ENCODE data around the gene ZBTB14. TPM values are rescaled to one million over a fixed set of nuclear protein-coding genes. Genes with fewer than 3 reads are reported as not detected.

ZBTB14 gene
- total RNA-seq, 1 experiment from 2014 or later, result 8.2 TPM

- H3K4me2 ChIP-seq (ENCODE audit: low read length), result no peak overlapping the region
- ATAC-seq (no peak), DNase-seq (ENCODE audit: low read depth, low spot score) (no peak)
- H3K36me3 ChIP-seq (ENCODE audit: control insufficient read depth in 1 of 2, insufficient read depth in 2 of 2, low read length in 2 of 2), result no peaks in the 10 kb centered on the region
- 0 out of 4 replicates have a peak, but pooled peaks cover 0 to 5% of the 10 kb centered on the region in 2 experiments for H3K9me3 ChIP-seq (ENCODE audit: control insufficient read depth in 1 of 2, insufficient read depth in 1 of 2, low read depth in 1 of 2, low read length in 2 of 2)
- H3K4me3 ChIP-seq (replicated peaks in 1 of 2; ENCODE audit: low read depth in 1 of 2, low read length in 2 of 2), result no peak overlapping the region
- no peaks in the 10 kb centered on the region for H3K4me1 ChIP-seq (ENCODE audit: control insufficient read depth in 1 of 2, insufficient read depth in 2 of 2, low read length in 2 of 2)
- no peaks in the 10 kb centered on the region for H3K27me3 ChIP-seq (ENCODE audit: insufficient read depth, low read length)
- POLR2A ChIA-PET, result no interaction called here
- H4K20me1 ChIP-seq (ENCODE audit: insufficient read depth), result no peaks in the 10 kb centered on the region
- H3K9ac ChIP-seq (ENCODE audit: low read length), result no peak overlapping the region
- CTCF ChIA-PET, result no interaction called here
- no peak for TF ChIP-seq SIN3A (IDR thresholded peaks at IDR 0.05; ENCODE audit: low read depth)
- no peak for TF ChIP-seq EZH2phosphoT487 (IDR thresholded peaks at IDR 0.05; ENCODE audit: borderline replicate concordance)
- no peak for TF ChIP-seq MAX (IDR thresholded peaks at IDR 0.05)
- no peak for TF ChIP-seq REST (IDR thresholded peaks at IDR 0.05; ENCODE audit: low read depth)
- TF ChIP-seq POLR2AphosphoS5 (IDR thresholded peaks at IDR 0.05; ENCODE audit: low read depth, low read length), result no peak
- TF ChIP-seq CEBPB (IDR thresholded peaks at IDR 0.05; ENCODE audit: low read depth), result no peak
- no peak for TF ChIP-seq RAD21 (IDR thresholded peaks at IDR 0.05; ENCODE audit: low read depth)
- TF ChIP-seq ZBTB33 (IDR thresholded peaks at IDR 0.05; ENCODE audit: extremely low read depth, insufficient replicate concordance, low read length), result no peak
- TF ChIP-seq SRF (IDR thresholded peaks at IDR 0.05; ENCODE audit: low read depth), result no peak
- no peak for TF ChIP-seq CBX3 (IDR thresholded peaks at IDR 0.05; ENCODE audit: low read depth)
- no peak for TF ChIP-seq ZFX (IDR thresholded peaks at IDR 0.05)
- no peak for TF ChIP-seq TCF7L2 (IDR thresholded peaks at IDR 0.05; ENCODE audit: borderline replicate concordance, extremely low read depth, insufficient read depth, insufficient read length)
- TF ChIP-seq YY1 (IDR thresholded peaks at IDR 0.05; ENCODE audit: extremely low read depth, insufficient replicate concordance, low read depth, low read length), result no peak
- no peak for TF ChIP-seq EZH2 (IDR thresholded peaks at IDR 0.05)
- BruUV-seq (replicated peaks), result no TSS peak
- H3K27ac ChIP-seq (ENCODE audit: low read depth, low read length), result no peak overlapping the region
- RAD21 ChIA-PET (ENCODE audit: low non-redundant PET in 1 of 2, low total read pairs in 2 of 2, uncharacterized antibody in 2 of 2, unreplicated experiment in 2 of 2), result no interaction called here
- no peaks in the 10 kb centered on the region for H3K9me2 ChIP-seq (ENCODE audit: insufficient read depth)
- intact Hi-C loops (cut with micrococcal nuclease), result no loop called here
- no peaks in the 10 kb centered on the region for H3K79me2 ChIP-seq (ENCODE audit: insufficient read depth, low read length)
- H2AFZ ChIP-seq (ENCODE audit: low read depth, low read length, poor library complexity, severe bottlenecking), result no peak overlapping the region
These were observed 22.7 kb upstream of the ZBTB14 start for GRCh38 chr18:5318061-5318700.
